ENCODE results near the gene ELK1. TPM values are rescaled to one million over a fixed set of nuclear protein-coding genes. Genes with fewer than 3 reads are reported as not detected.

Gene ELK1
- total and polyA plus RNA-seq, 2 of the 8 experiments (the other 6 are each of a cell fraction or from before 2014, with no cell fraction given), result 31.9 to 42.2 TPM

GRCh38 chrX:47608130-47608810 is 42.1 kb downstream of the ELK1 start:
- Histone ChIP-seq H3K4me1 (replicated peaks in 1 of 4; ENCODE audit: control insufficient read depth in 3 of 4, insufficient read depth in 4 of 4, low read length in 3 of 4) (peaks cover 0 to 8% (median 3%) of the 10 kb centered on the region in 4 experiments; a peak in 6 of 7 replicates), H3K23ac (ENCODE audit: insufficient read length) (no peak overlapping the region), H3K79me1 (ENCODE audit: low read depth, low read length) (no peaks in the 10 kb centered on the region), H3K9me3 (ENCODE audit: insufficient read depth in 2 of 2, low read depth in 1 of 2, low read length in 1 of 2) (no peaks in the 10 kb centered on the region), H2BK5ac (ENCODE audit: low read depth, low read length) (peak overlapping the region; percentile 81; the same call in 1 of the 2 replicates), H2BK120ac (replicated peaks; ENCODE audit: low read depth, low read length) (no peak overlapping the region), H3K27me3 (replicated peaks in 1 of 4; ENCODE audit: control insufficient read depth in 3 of 4, extremely low read depth in 1 of 4, insufficient read depth in 3 of 4, low read length in 3 of 4) (no peaks in the 10 kb centered on the region), H4K20me1 (replicated peaks in 1 of 2; ENCODE audit: control insufficient read depth in 1 of 2, insufficient read depth in 2 of 2, low read length in 2 of 2) (no peaks in the 10 kb centered on the region), H4K91ac (replicated peaks; ENCODE audit: insufficient read length, low read length) (peak overlapping the region; percentile 83), H3K56ac (replicated peaks; ENCODE audit: insufficient read length, low read depth, low read length) (no peak overlapping the region), H2AFZ (ENCODE audit: low read length) (no peak overlapping the region), H2BK15ac (ENCODE audit: low read length) (no peak overlapping the region), H3K4ac (replicated peaks; ENCODE audit: insufficient read length, low read depth, low read length) (no peak overlapping the region), H3K4me3 (ENCODE audit: extremely low read depth in 1 of 4, insufficient read depth in 2 of 4, low read depth in 3 of 4, low read length in 4 of 4) (0 out of 8 replicates have a peak overlapping the region, but pooled peaks of 1 of the 4 experiments have one; percentile 24), H4K5ac (ENCODE audit: insufficient read length, low read depth, low read length) (peak overlapping the region; percentile 24), H3K9ac (replicated peaks in 1 of 4; ENCODE audit: extremely low read depth in 1 of 4, low read depth in 3 of 4, low read length in 3 of 4) (no peak overlapping the region; a peak in 3 of 7 replicates), H2AK5ac (ENCODE audit: low read depth, low read length) (no peak overlapping the region), H3K18ac (ENCODE audit: extremely low read depth, low read length) (no peak overlapping the region; the same call in 1 of the 2 replicates), H3K14ac (ENCODE audit: insufficient read length) (no peak overlapping the region), H2BK12ac (ENCODE audit: low read depth, low read length) (0 out of 2 replicates have a peak overlapping the region, but pooled peaks have one; percentile 75), H2BK20ac (ENCODE audit: low read length) (no peak overlapping the region), H3K27ac (ENCODE audit: low read depth, low read length) (peak overlapping the region; percentile 67; the same call in 1 of the 2 replicates), H3K79me2 (ENCODE audit: control insufficient read depth in 1 of 2, insufficient read depth in 2 of 2, low read length in 2 of 2) (no peaks in the 10 kb centered on the region), H4K8ac (ENCODE audit: extremely low read depth, insufficient read depth, low read length) (no peak overlapping the region), H3K4me2 (ENCODE audit: insufficient read depth in 1 of 2, low read depth in 2 of 2, low read length in 2 of 2) (peak overlapping the region; percentile 37 to 42), H3K23me2 (ENCODE audit: low read depth, low read length) (no peaks in the 10 kb centered on the region), H3K36me3 (ENCODE audit: control insufficient read depth in 2 of 4, insufficient read depth in 4 of 4, low read length in 3 of 4) (no peaks in the 10 kb centered on the region; a peak in 1 of 8 replicates)
- FAIRE-seq (peak; percentile 94), DNase-seq (ENCODE audit: low read depth in 1 of 2, low spot score in 2 of 2) (no peak)
- ChIA-PET CTCF (ENCODE audit: partially characterized antibody) (interaction anchor here (0.6 to 1.9 kb wide), 10 partner anchors 8 to 109 kb away, joined by 3 to 13 read pairs (median 4); no protein-coding TSS in a partner anchor), POLR2A (ENCODE audit: partially characterized antibody) (interaction anchor here (0.6 to 1.2 kb wide), 8 partner anchors 8 to 126 kb away, joined by 3 to 5 read pairs (median 4); no protein-coding TSS in a partner anchor)
- TF ChIP-seq SP1 (IDR thresholded peaks at IDR 0.05; ENCODE audit: low read depth, low read length), result 0 out of 2 replicates have a peak, but pooled peaks have one; percentile 44
- peak; percentile 43 for TF ChIP-seq BACH1 (IDR thresholded peaks at IDR 0.05; ENCODE audit: low read length)
- peak; percentile 75; the same call in 1 of the 2 replicates for TF ChIP-seq TEAD4 (IDR thresholded peaks at IDR 0.05; ENCODE audit: low read depth, low read length)
- TF ChIP-seq MAFK (IDR thresholded peaks at IDR 0.05; ENCODE audit: low read depth, low read length), result peak; percentile 27; the same call in 1 of the 2 replicates
- TF ChIP-seq EP300 (IDR thresholded peaks at IDR 0.05; ENCODE audit: borderline replicate concordance in 1 of 2, low read depth in 2 of 2, low read length in 2 of 2), result peak in 1 of 2 experiments; percentile 63; a peak in 1 of 3 replicates
- no peak for TF ChIP-seq USF2 (IDR thresholded peaks at IDR 0.05; ENCODE audit: low read length)
- peak; percentile 61; the same call in 1 of the 2 replicates for TF ChIP-seq POLR2AphosphoS5 (IDR thresholded peaks at IDR 0.05; ENCODE audit: low read depth, low read length)
- no peak for TF ChIP-seq PHF8 (conservative IDR thresholded peaks at IDR 0.05; ENCODE audit: low read depth, low read length)
- TF ChIP-seq RXRA (IDR thresholded peaks at IDR 0.05; ENCODE audit: insufficient read depth, low read depth, low read length), result no peak
- TF ChIP-seq POLR2A (IDR thresholded peaks at IDR 0.05; ENCODE audit: control extremely low read depth in 1 of 2, low read depth in 2 of 2, low read length in 2 of 2), result 0 out of 3 replicates have a peak, but pooled peaks of 1 of the 2 experiments have one; percentile 36
- 0 out of 2 replicates have a peak, but pooled peaks have one; percentile 26 for TF ChIP-seq TAF1 (IDR thresholded peaks at IDR 0.05; ENCODE audit: low read depth, low read length)
- 51% methylated on average over 4 of the region's 9 CpGs; no CpG with 5 or more reads in 1 of the 2 experiments for WGBS, 2 experiments (ENCODE audit: extremely low coverage in 1 of 2, insufficient coverage in 1 of 2, insufficient read length in 1 of 2, insufficient replicate concordance in 2 of 2, low coverage in 1 of 2, low lambda C conversion rate in 2 of 2, missing lambda C conversion rate in 1 of 2)

All from H1 (cell line).